Measurements from ENCODE around the gene LIPC. TPM values are rescaled to one million over a fixed set of nuclear protein-coding genes. Genes with fewer than 3 reads are reported as not detected.

The LIPC gene
- total and polyA plus RNA-seq, 9 of the 15 experiments (the other 6 are each of a cell fraction or from before 2014, with no cell fraction given) = 0.07 to 0.41 (median 0.11) TPM; not detected in 2

GRCh38 chr15:58436552-58436951, 4.8 kb downstream of the LIPC start:
- Histone ChIP-seq H3K9ac (ENCODE audit: insufficient read depth in 1 of 2, low read depth in 2 of 2, low read length in 2 of 2) (no peak overlapping the region), H3K4me1 (replicated peaks in 1 of 2; ENCODE audit: control insufficient read depth in 2 of 2, insufficient read depth in 2 of 2, low read length in 2 of 2) (peaks cover 6 to 14% of the 10 kb centered on the region in 2 experiments; a peak in 4 of 5 replicates), H4K20me1 (replicated peaks; ENCODE audit: control insufficient read depth, insufficient read depth, low read length) (no peaks in the 10 kb centered on the region), H3K9me1 (ENCODE audit: control insufficient read depth, insufficient read depth, low read length) (no peaks in the 10 kb centered on the region), H3K27ac (ENCODE audit: extremely low read depth, low read depth, low read length) (no peak overlapping the region), H3K4me3 (no peak overlapping the region), H2AFZ (ENCODE audit: low read depth, low read length) (no peak overlapping the region), H3K36me3 (ENCODE audit: control insufficient read depth, insufficient read depth, low read length) (no peaks in the 10 kb centered on the region), H3K79me2 (ENCODE audit: control insufficient read depth, insufficient read depth, low read length) (no peaks in the 10 kb centered on the region), H3K9me3 (replicated peaks; ENCODE audit: control insufficient read depth, insufficient read depth, low read depth, low read length) (no peaks in the 10 kb centered on the region), H3K27me3 (ENCODE audit: control insufficient read depth in 2 of 2, insufficient read depth in 2 of 2, low read length in 2 of 2) (no peaks in the 10 kb centered on the region), H3K4me2 (ENCODE audit: insufficient read depth, low read length) (no peak overlapping the region)
- in situ Hi-C loops (cut with MboI) = loop anchor here (10.0 kb wide), 1 partner anchor 308 kb away; the partner anchor contains the start of gene ADAM10
- no peak for DNase-seq (ENCODE audit: extremely low read depth in 1 of 4, low spot score in 3 of 4)
- intact Hi-C loops (cut with micrococcal nuclease) = loop anchor here (10.0 kb wide), 2 partner anchors 52 to 318 kb away; no protein-coding TSS in a partner anchor
- POLR2A ChIA-PET = interaction anchor here (0.7 to 1.7 kb wide), 2 partner anchors 10 to 26 kb away, joined by 4 to 5 read pairs; no protein-coding TSS in a partner anchor
- no peak for ATAC-seq
- 69% methylated on average over 4 of the region's 4 CpGs for WGBS (ENCODE audit: insufficient coverage, low coverage, missing lambda C conversion rate)
- CTCF ChIA-PET (ENCODE audit: low intra/inter-chr PET ratio) = no interaction called here
- TF ChIP-seq ZFP36 (IDR thresholded peaks at IDR 0.05; ENCODE audit: low read depth, low read length, partially characterized antibody) (peak; percentile 71), ZNF134 (CRISPR knock-in tag; conservative IDR thresholded peaks at IDR 0.05) (no peak)
- no peak for FAIRE-seq
- BruUV-seq (replicated peaks) = no TSS peak

DNA sequence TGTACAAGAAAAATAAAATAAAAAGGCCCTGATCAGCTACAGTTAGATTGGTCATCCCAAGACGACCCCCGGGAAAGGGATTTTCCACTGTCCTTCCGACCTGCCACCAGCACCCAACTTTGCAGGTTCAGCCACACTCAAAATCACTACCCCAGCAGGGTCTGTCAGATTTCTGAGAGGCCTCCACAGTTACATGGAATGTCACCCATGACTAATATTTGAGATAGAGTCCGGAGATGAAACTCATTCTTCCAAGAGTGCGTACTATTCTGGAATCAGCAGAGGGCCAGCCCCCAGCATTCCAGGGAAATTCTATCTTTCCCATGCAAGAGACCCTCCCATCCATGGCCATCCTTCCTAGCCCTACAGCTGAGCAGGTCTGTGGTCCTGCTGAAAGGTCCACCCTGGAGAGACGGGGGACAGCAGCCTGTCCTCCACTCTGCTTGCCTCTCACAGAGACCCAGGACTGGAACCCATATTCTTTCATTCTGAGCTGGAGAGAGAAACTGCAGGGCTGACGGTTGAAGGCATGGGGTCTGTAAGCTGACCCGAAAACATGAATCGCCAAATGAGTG, 5.8 kb downstream of the LIPC start:
- POLR2A ChIA-PET = interaction anchor here (1.7 kb wide), 1 partner anchor 9 kb away, joined by 5 read pairs; no protein-coding TSS in a partner anchor
- no peak overlapping the region for H2AFZ ChIP-seq (ENCODE audit: low read depth, low read length)
- H3K79me2 ChIP-seq (ENCODE audit: control insufficient read depth, insufficient read depth, low read length) = no peaks in the 10 kb centered on the region
- H3K27ac ChIP-seq (ENCODE audit: extremely low read depth, low read depth, low read length) = no peak overlapping the region
- H3K27me3 ChIP-seq (ENCODE audit: control insufficient read depth in 2 of 2, insufficient read depth in 2 of 2, low read length in 2 of 2) = no peaks in the 10 kb centered on the region
- TF ChIP-seq RBM39 (optimal IDR thresholded peaks at IDR 0.05; ENCODE audit: low read depth, low read length) (no peak), SRSF9 (IDR thresholded peaks at IDR 0.05; ENCODE audit: borderline replicate concordance, low read depth, low read length) (no peak), XRCC3 (IDR thresholded peaks at IDR 0.05) (no peak), NCOA6 (IDR thresholded peaks at IDR 0.05) (no peak), SP2 (IDR thresholded peaks at IDR 0.05; ENCODE audit: extremely low read depth, low read depth, low read length, poor library complexity, severe bottlenecking) (no peak), ZNF561 (CRISPR knock-in tag; conservative IDR thresholded peaks at IDR 0.05) (no peak), CC2D1A (IDR thresholded peaks at IDR 0.05) (no peak), ZNF23 (CRISPR knock-in tag; IDR thresholded peaks at IDR 0.05) (no peak), IFI16 (CRISPR knock-in tag; IDR thresholded peaks at IDR 0.05) (no peak), HIVEP1 (CRISPR knock-in tag; IDR thresholded peaks at IDR 0.05) (no peak)
- TF ChIP-seq, protein P1, sequence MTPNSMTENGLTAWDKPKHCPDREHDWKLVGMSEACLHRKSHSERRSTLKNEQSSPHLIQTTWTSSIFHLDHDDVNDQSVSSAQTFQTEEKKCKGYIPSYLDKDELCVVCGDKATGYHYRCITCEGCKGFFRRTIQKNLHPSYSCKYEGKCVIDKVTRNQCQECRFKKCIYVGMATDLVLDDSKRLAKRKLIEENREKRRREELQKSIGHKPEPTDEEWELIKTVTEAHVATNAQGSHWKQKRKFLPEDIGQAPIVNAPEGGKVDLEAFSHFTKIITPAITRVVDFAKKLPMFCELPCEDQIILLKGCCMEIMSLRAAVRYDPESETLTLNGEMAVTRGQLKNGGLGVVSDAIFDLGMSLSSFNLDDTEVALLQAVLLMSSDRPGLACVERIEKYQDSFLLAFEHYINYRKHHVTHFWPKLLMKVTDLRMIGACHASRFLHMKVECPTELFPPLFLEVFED (CRISPR knock-in tag; conservative IDR thresholded peaks at IDR 0.05) = no peak
- TF ChIP-seq, protein P2, sequence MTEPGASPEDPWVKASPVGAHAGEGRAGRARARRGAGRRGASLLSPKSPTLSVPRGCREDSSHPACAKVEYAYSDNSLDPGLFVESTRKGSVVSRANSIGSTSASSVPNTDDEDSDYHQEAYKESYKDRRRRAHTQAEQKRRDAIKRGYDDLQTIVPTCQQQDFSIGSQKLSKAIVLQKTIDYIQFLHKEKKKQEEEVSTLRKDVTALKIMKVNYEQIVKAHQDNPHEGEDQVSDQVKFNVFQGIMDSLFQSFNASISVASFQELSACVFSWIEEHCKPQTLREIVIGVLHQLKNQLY (CRISPR knock-in tag; conservative IDR thresholded peaks at IDR 0.05) = no peak
- DNase-seq (ENCODE audit: extremely low read depth in 1 of 4, low spot score in 3 of 4) = no peak
- no peaks in the 10 kb centered on the region for H3K9me3 ChIP-seq (replicated peaks; ENCODE audit: control insufficient read depth, insufficient read depth, low read depth, low read length)
- H3K9ac ChIP-seq (ENCODE audit: insufficient read depth in 1 of 2, low read depth in 2 of 2, low read length in 2 of 2) = no peak overlapping the region
- no peak for ATAC-seq
- H4K20me1 ChIP-seq (replicated peaks; ENCODE audit: control insufficient read depth, insufficient read depth, low read length) = no peaks in the 10 kb centered on the region
- in situ Hi-C loops (cut with MboI) (loop anchor here (10.0 kb wide), 1 partner anchor 307 kb away; the partner anchor contains the start of gene ADAM10), intact Hi-C loops (cut with micrococcal nuclease) (loop anchor here (10.0 kb wide), 2 partner anchors 53 to 317 kb away; no protein-coding TSS in a partner anchor)
- 75% methylated on average over 9 of the region's 9 CpGs for WGBS (ENCODE audit: insufficient coverage, low coverage, missing lambda C conversion rate)
- no TSS peak for BruUV-seq (replicated peaks)
- no peak overlapping the region for H3K4me2 ChIP-seq (ENCODE audit: insufficient read depth, low read length)
- no peaks in the 10 kb centered on the region for H3K36me3 ChIP-seq (ENCODE audit: control insufficient read depth, insufficient read depth, low read length)
- CTCF ChIA-PET (ENCODE audit: low intra/inter-chr PET ratio) = no interaction called here
- no peak for FAIRE-seq
- no peak overlapping the region for H3K4me3 ChIP-seq
- peaks cover 6 to 21% of the 10 kb centered on the region in 2 experiments for H3K4me1 ChIP-seq (replicated peaks in 1 of 2; ENCODE audit: control insufficient read depth in 2 of 2, insufficient read depth in 2 of 2, low read length in 2 of 2)
- H3K9me1 ChIP-seq (ENCODE audit: control insufficient read depth, insufficient read depth, low read length) = no peaks in the 10 kb centered on the region
